Stimulated activated CD4-positive, alpha-beta T cell treated with anti-CD3 and anti-CD28 coated beads, Interleukin-15, amount 100 ng/mL, for 24 hours (primary cell): ENCODE data around the gene AMMECR1.
"Not testable (repeated sequence)": the region's sequence is repeated elsewhere in the genome, so short reads cannot be mapped to it uniquely, and the experiment has no call there.

Experiments
- DNase-seq: peaks from one replicate; pipeline ENCODE4 v3.0.0-alpha.2; 2020

Gene AMMECR1

GRCh38 chrX:110162867-110163266 lies 155.0 kb downstream of the AMMECR1 start:
- no peak for DNase-seq

- no peak for DNase-seq
These were observed 155.8 kb downstream of the AMMECR1 start for GRCh38 chrX:110162131-110162530.

GRCh38 chrX:110161361-110161686 lies 156.6 kb downstream of the AMMECR1 start:
- DNase-seq, result no peak

GRCh38 chrX:110159865-110160264 lies 158.0 kb downstream of the AMMECR1 start:
- DNase-seq, result no peak

- DNase-seq, result no peak
These were observed 158.7 kb downstream of the AMMECR1 start for GRCh38 chrX:110159235-110159634.

- no peak for DNase-seq
These were observed 160.4 kb downstream of the AMMECR1 start for GRCh38 chrX:110157444-110157843.

- DNase-seq, result no peak
These were observed 161.6 kb downstream of the AMMECR1 start for GRCh38 chrX:110156167-110156754.

- no peak for DNase-seq
These were observed 162.1 kb downstream of the AMMECR1 start for GRCh38 chrX:110155759-110156158.

GRCh38 chrX:110154328-110154727 lies 163.6 kb downstream of the AMMECR1 start:
- not testable (repeated sequence) for DNase-seq

GRCh38 chrX:110153896-110154295 lies 164.0 kb downstream of the AMMECR1 start:
- no peak for DNase-seq

GRCh38 chrX:110153244-110153643 lies 164.6 kb downstream of the AMMECR1 start:
- no peak for DNase-seq

- DNase-seq, result peak; percentile 10
These were observed 171.4 kb downstream of the AMMECR1 start for GRCh38 chrX:110146521-110146920.

GRCh38 chrX:110145854-110146253 lies 172.0 kb downstream of the AMMECR1 start:
- DNase-seq, result peak; percentile 28

- no peak for DNase-seq
These were observed 172.6 kb downstream of the AMMECR1 start for GRCh38 chrX:110145311-110145710.
